Measurements from ENCODE around the gene SPIN2B. TPM values are rescaled to one million over a fixed set of nuclear protein-coding genes. Genes with fewer than 3 reads are reported as not detected.
"Not testable (repeated sequence)": the region's sequence is repeated elsewhere in the genome, so short reads cannot be mapped to it uniquely, and the experiment has no call there.

Gene SPIN2B
- total and polyA plus RNA-seq, 2 of the 8 experiments (the other 6 are each of a cell fraction or from before 2014, with no cell fraction given): 7.4 to 12.8 TPM

DNA sequence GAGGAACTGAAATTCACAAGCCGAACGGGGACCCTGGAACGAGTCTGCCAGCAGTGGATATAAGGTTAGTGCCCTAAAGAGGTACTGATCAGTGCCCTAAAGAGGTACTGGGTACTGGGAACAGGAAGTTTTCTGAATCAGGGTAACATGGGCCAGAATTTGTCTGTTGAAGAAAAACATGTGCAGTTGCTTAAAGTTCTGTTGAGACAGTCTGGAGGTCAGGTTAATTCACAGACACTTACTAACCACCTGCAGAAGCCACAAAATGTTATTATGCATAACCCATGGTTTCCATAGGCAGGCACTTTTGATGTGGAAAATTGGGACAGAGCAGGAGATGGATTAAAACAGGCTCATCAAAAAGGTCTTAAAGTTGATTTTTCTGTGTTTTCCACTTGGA is 17.9 kb downstream of the SPIN2B start (continued):
- TF ChIP-seq YY1 (IDR thresholded peaks at IDR 0.05; ENCODE audit: low read depth, low read length) (no peak), GABPA (IDR thresholded peaks at IDR 0.05; ENCODE audit: borderline replicate concordance, insufficient read depth, low read length) (no peak), ZNF274 (IDR thresholded peaks at IDR 0.05; ENCODE audit: borderline replicate concordance, extremely low read depth, low read length) (no peak), TAF7 (optimal IDR thresholded peaks at IDR 0.05; ENCODE audit: borderline replicate concordance, low read depth, low read length) (no peak), RBBP5 (IDR thresholded peaks at IDR 0.05; ENCODE audit: borderline replicate concordance, low read depth, low read length) (no peak)

DNA sequence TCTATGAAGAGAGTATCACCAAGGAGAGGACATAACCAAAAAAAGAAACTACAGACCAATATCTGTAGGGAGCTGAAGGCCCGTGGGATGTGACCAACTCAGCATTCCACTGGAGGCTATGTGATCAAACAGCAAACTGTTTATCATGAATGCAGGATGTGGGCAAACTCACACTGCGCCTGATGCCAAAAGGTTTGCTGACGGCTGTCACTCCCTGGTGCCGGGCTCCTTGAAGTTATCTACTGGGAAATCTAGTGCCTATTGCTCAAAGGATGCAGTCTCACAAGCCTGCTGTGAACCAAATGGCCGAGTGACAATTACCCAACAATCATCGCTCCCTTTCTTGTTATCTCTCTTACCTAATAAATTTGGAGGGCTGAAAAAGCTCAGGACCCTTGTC is 18.4 kb downstream of the SPIN2B start:
- H3K79me2 ChIP-seq (ENCODE audit: control insufficient read depth in 1 of 2, insufficient read depth in 2 of 2, low read length in 2 of 2); H3K56ac ChIP-seq (replicated peaks; ENCODE audit: insufficient read length, low read depth, low read length); H3K4me2 ChIP-seq (ENCODE audit: insufficient read depth in 1 of 2, low read depth in 2 of 2, low read length in 2 of 2); FAIRE-seq; H4K91ac ChIP-seq (replicated peaks; ENCODE audit: insufficient read length, low read length); H2BK12ac ChIP-seq (ENCODE audit: low read depth, low read length); H2AK5ac ChIP-seq (ENCODE audit: low read depth, low read length); H3K27ac ChIP-seq (ENCODE audit: low read depth, low read length); DNase-seq (ENCODE audit: low read depth in 1 of 2, low spot score in 2 of 2); H3K4me1 ChIP-seq (replicated peaks in 1 of 4; ENCODE audit: control insufficient read depth in 3 of 4, insufficient read depth in 4 of 4, low read length in 3 of 4); H3K18ac ChIP-seq (ENCODE audit: extremely low read depth, low read length); H3K36me3 ChIP-seq (ENCODE audit: control insufficient read depth in 2 of 4, insufficient read depth in 4 of 4, low read length in 3 of 4); H4K20me1 ChIP-seq (replicated peaks in 1 of 2; ENCODE audit: control insufficient read depth in 1 of 2, insufficient read depth in 2 of 2, low read length in 2 of 2); H3K27me3 ChIP-seq (replicated peaks in 1 of 4; ENCODE audit: control insufficient read depth in 3 of 4, extremely low read depth in 1 of 4, insufficient read depth in 3 of 4, low read length in 3 of 4); H2BK120ac ChIP-seq (replicated peaks; ENCODE audit: low read depth, low read length); H3K4me3 ChIP-seq (ENCODE audit: extremely low read depth in 1 of 4, insufficient read depth in 2 of 4, low read depth in 3 of 4, low read length in 4 of 4); H2BK5ac ChIP-seq (ENCODE audit: low read depth, low read length); H4K8ac ChIP-seq (ENCODE audit: extremely low read depth, insufficient read depth, low read length); H3K4ac ChIP-seq (replicated peaks; ENCODE audit: insufficient read length, low read depth, low read length); H3K23ac ChIP-seq (ENCODE audit: insufficient read length); H3K9ac ChIP-seq (replicated peaks in 1 of 4; ENCODE audit: extremely low read depth in 1 of 4, low read depth in 3 of 4, low read length in 3 of 4); H3K23me2 ChIP-seq (ENCODE audit: low read depth, low read length); POLR2A ChIA-PET (ENCODE audit: partially characterized antibody); H3K79me1 ChIP-seq (ENCODE audit: low read depth, low read length); H3K14ac ChIP-seq (ENCODE audit: insufficient read length); H2BK15ac ChIP-seq (ENCODE audit: low read length); H4K5ac ChIP-seq (ENCODE audit: insufficient read length, low read depth, low read length); H2AFZ ChIP-seq (ENCODE audit: low read length); H3K9me3 ChIP-seq (ENCODE audit: insufficient read depth in 2 of 2, low read depth in 1 of 2, low read length in 1 of 2); H2BK20ac ChIP-seq (ENCODE audit: low read length); CTCF ChIA-PET (ENCODE audit: partially characterized antibody): not testable (repeated sequence)
- WGBS, 2 experiments (ENCODE audit: extremely low coverage in 1 of 2, insufficient coverage in 1 of 2, insufficient read length in 1 of 2, insufficient replicate concordance in 2 of 2, low coverage in 1 of 2, low lambda C conversion rate in 2 of 2, missing lambda C conversion rate in 1 of 2): 88% methylated on average over 5 of the region's 6 CpGs; no CpG with 5 or more reads in 1 of the 2 experiments
